Omental fat pad (tissue), 4 donors: ENCODE results near the gene EPB41L4A. TPM values are rescaled to one million over a fixed set of nuclear protein-coding genes. Genes with fewer than 3 reads are reported as not detected.

Experiments
- ATAC-seq: fragments of 150-250 bp; one replicate; pipeline ENCODE4 v1.9.1; 2016; ENCODE audit warnings: mild to moderate bottlenecking, moderate library complexity; ENCODE audit not compliant: low FRiP score
- DNase-seq: peaks from one replicate; pipeline ENCODE4 v3.0.0-alpha.2; 2019; ENCODE audit warnings: low spot score
- total RNA-seq, 4 donors: library from RNA; depleted of rRNA; stranded (reverse); fragments of >200 nt; gene quantifications; one replicate each; pipeline ENCODE4 v1.1.0, GENCODE V29; 2016
- TF ChIP-seq, protein P1 (sequence below), 3 donors: fragments of 450-650 bp; IDR thresholded peaks; one replicate each; pipeline ENCODE4 v1.5.1; 2016 to 2017; ENCODE audit warnings: antibody characterized with exemption in 3 of 3, mild to moderate bottlenecking in 3 of 3, moderate library complexity in 2 of 3

EPB41L4A gene
- total RNA-seq, 4 donors from 2014 or later: 17.8 to 64.3 (median 22.0) TPM

DNA sequence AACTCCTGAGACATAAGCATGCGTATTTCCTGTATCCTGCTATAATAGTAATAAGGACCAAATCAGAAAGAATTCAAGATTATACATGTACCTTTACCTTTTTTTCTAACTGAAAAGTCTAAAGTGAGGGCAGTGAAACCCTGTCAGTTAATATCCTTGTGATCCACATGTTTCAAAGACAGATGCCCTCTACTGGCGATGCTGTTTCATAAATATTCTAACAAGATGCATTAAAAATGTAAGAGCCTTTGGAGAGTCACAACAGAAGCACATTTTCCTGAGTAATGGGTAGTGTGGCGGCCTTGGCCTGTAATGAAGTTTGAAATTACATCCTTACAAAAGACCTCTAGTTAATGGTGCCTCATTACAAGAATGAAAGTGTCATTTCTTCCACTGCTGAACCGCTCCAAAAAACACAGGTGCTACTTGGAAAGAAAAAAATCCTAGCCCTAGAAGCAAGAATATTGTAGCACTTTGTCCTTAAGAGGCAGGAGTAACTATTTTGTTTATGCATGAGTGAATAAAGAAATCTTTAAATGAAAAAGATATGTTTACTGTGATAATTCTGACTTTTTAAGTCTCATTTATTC lies 232.6 kb downstream of the EPB41L4A start:
- TF ChIP-seq, protein P1, sequence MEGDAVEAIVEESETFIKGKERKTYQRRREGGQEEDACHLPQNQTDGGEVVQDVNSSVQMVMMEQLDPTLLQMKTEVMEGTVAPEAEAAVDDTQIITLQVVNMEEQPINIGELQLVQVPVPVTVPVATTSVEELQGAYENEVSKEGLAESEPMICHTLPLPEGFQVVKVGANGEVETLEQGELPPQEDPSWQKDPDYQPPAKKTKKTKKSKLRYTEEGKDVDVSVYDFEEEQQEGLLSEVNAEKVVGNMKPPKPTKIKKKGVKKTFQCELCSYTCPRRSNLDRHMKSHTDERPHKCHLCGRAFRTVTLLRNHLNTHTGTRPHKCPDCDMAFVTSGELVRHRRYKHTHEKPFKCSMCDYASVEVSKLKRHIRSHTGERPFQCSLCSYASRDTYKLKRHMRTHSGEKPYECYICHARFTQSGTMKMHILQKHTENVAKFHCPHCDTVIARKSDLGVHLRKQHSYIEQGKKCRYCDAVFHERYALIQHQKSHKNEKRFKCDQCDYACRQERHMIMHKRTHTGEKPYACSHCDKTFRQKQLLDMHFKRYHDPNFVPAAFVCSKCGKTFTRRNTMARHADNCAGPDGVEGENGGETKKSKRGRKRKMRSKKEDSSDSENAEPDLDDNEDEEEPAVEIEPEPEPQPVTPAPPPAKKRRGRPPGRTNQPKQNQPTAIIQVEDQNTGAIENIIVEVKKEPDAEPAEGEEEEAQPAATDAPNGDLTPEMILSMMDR (IDR thresholded peaks at IDR 0.05): no peak
- ATAC-seq (no peak), DNase-seq (no peak)

DNA sequence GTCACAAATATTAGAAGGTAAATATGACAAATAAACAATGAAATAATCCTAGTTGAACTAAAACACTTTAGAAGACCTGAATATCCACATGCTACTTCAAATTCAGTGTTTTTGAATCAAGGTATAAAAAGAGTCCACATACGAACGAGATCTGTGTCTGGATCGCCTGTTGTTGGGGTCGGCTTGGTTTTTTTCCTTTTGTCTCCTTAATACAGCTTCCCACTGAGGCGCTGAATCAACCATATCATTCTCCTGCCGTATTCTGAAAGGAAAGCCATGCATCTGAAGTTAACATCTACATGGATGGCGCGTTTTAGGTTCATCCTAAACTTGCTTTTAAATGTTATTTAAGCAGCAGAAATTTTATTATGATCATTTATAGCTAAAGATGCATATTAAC lies 235.2 kb downstream of the EPB41L4A start:
- TF ChIP-seq, protein P1 (IDR thresholded peaks at IDR 0.05): no peak
- ATAC-seq (no peak), DNase-seq (no peak)

DNA sequence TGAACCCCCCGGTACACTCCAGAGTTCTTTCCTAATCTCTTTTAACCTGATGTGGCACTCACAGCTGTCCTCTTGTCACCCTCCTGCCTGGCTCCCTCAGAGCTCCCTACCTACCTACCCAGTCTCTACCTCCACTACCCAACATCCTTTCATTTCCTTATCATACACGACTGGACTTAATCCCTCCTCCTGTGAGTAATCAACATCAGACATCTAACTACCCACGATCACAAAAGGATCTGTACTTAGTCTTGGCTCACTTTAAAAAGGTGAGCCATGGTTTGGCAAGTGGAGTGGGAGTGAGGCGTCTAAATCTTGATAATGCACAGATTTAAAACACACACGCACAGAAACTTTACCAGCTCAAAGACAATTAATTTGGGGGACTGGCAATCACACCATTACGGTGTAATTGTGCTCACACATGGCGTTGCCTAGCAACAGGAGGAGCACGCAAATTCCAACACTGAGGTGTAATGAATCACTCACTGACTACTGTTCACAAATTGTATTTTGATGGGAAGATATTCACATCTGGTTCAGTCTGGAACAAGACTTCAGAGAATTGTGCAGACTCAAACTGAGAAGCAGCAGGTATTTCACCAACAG lies 235.9 kb downstream of the EPB41L4A start:
- DNase-seq: no peak
- ATAC-seq: peak; percentile 66
- TF ChIP-seq, protein P1 (IDR thresholded peaks at IDR 0.05): no peak

DNA sequence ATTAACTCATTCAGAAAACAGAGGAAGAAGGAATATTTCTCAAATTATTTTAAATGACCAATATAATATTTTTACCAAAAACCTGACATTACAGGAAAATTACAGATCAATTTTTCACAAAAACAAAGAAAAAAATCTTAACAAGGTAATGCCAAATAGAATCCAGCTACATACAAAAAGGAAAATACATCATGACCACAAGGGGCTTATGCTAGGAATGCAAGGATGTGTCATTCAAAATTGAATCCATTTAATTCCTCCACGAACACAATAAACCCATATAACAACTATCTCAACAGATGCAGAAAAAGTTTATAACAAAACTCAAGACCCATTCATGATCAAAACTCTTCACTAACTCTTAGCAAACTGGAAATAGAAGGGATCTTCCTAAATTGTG lies 239.8 kb downstream of the EPB41L4A start:
- ATAC-seq: no peak
- DNase-seq: no peak
- TF ChIP-seq, protein P1 (IDR thresholded peaks at IDR 0.05): no peak

DNA sequence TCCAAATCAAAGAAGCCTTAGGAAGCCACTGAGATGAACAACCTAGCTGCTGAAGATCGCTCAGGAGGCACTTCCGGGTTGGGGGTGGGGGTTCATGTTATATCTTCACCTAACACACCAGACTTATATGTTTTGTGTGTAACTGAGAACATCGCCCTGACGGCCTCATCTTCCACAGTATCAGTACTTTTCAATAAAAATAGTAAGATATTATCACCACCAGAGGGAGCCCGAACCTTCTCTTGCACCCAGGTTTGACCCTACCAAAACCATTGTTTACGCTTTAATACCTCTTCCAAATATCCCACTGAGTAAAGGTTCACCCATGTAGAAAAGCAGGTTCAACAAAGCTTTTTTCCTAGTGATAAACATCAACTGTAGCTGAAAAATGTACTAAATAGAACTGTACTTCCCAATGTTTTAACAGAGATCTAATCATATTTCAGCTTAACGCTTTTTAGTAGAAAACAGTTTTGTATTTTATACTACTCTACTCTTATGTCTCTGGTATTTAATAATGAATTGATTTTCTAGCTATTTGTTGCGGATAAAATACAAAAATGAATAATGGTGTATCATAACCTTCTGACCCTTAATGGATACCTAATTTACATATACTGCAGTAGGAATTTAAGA lies 244.0 kb downstream of the EPB41L4A start:
- DNase-seq: no peak
- TF ChIP-seq, protein P1 (IDR thresholded peaks at IDR 0.05): peak in 1 of 3 donors; percentile 34
- ATAC-seq: peak; percentile 81

DNA sequence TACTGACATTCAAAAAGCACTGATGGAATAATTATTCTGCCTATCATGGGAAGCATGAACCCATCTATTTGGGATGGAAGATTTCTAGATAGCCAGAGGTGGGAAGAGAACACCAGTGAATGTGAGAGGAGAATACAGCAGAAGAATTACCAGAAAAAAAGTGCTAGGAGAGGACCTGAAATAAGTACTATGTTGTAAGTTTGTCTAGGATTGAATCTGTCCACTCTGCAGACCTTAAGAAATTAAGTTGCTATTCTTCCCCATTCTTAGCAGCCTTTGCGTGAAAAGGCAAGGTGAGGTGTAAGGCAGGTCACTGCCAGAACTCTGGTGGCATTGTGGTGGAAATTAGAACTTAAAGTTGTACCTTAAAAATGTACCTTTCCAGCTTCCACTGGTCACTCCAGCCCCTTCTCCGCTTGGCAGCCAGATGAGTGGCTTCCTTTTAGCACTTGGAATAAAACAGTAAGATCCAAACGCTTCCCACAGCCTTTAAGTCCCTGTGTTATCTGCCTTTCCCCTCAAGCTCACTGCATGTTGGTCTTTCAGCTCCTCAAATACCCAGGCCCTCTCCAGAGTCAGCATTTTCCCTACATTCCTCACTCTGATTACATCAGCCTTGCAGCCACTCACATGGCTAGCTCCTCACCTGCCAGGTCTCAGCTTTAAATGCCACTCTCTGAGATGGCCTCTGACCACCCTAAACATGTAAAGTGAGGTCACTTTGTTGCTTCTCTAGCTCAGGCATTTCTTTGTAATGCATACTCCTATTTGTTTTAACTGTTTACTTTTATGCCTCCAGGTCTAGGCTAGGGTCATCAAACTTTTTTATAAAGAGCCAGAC lies 253.0 kb downstream of the EPB41L4A start:
- TF ChIP-seq, protein P1 (IDR thresholded peaks at IDR 0.05): no peak
- no peak for ATAC-seq
- DNase-seq: no peak
